ENCODE data around the gene ITPRIPL2. TPM values are rescaled to one million over a fixed set of nuclear protein-coding genes. Genes with fewer than 3 reads are reported as not detected.

Gene ITPRIPL2
- total RNA-seq, 1 experiment from 2014 or later, result 14.5 TPM

DNA sequence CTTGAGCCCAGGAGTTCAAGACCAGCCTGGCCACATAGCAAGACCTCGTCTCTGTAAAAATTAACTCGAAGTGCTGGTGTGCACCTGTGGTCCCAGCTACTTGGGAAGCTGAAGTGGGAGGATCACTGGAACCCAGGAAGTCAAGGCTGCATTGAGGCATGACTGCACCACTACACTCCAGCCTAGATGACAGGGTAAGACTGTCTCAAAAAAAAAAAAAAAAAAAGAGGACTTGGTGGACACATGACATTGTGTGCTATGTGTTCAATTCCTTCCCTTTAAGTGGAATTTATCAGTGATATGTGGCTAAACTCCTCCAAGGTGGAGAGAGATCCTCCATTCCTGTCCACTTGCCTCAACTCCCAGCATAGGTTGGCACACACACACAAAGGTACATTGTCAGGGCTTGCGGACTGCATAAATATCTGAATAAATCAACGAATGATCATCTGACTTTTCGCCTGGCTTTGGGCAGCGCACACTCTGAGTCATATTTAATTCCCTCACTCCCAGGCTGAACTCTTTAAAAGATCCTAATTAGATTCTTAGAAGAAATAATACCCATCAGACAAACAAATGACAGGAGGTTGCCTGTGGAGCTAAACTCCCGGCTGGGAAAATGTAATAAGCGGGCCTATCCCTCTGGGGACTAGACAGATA lies 29.3 kb downstream of the ITPRIPL2 start:
- DNase-seq (ENCODE audit: low read depth), result no peak

DNA sequence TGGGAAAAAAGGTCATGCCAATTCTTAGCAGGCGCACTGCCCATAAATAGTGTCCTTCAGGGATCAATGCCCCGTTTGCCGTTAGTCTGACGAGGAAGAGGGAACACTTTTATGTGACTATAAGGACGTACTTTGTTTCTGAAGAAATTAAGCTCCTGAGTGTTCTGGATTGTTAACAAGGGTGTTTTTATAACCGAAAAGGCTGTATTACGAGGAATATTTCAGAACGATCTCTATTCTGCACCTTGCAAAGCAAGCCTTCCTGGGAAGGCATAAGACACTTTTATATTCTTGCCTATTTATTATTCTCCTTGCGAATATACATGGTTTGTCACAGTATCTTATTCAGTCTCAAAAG lies 29.8 kb downstream of the ITPRIPL2 start:
- no peak for DNase-seq (ENCODE audit: low read depth)

DNA sequence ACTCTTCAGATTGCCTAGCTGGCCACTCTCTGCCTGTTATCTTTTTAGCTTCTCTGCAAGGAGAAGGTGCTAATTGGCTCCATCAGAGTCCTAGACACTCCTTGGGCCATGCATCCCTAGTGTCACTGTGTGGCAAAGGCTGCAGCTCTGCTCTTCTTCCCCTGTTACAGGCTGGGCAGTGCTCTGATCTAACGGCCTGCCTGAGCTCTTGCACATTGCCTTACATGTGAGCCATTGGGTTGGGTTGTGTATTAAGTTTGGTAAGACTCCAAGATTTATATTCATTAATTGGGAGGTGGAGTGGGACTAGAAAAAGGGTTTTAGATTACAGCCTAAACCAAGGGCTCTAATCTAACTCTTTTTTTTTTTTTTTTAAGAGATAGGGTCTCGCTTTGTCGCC lies 31.2 kb downstream of the ITPRIPL2 start:
- no peak for DNase-seq (ENCODE audit: low read depth)

DNA sequence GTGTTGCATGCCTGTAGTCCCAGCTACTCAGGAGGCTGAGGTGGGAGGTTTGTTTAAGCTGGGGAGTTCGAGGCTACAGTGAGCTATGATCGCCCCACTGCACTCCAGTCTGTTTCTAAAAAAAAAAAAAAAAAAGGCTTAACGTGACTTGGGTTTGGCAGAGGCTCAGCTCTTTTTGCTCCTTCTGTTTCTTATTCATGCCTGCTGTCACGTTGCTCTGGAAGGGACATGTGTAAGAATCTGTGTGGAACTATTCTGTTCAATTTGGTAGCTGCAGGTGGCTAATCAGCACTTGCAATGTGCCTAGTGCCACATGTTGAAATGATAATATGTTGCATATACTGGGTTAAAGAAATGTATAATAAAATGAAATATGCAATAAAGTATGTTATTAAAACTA lies 33.4 kb downstream of the ITPRIPL2 start:
- DNase-seq (ENCODE audit: low read depth), result no peak

DNA sequence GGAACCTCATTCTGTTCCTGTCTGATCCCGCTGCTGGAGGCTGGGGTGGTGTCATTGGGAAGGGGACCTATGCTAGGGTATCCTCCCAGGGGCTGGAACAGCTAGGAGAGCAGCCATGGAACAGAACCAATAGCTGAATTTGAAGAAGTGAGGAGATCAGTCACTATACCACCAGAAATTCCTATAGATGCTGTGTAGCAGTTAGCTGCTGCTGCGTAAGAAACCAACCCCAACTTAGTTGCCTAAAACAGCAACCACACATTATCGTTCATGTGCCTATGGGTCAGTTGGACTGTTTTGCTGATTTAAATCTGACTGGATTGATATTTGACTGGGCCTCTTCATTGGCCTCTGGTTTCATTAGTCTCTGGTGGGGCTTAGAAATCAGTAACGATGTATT lies 33.9 kb downstream of the ITPRIPL2 start:
- DNase-seq (ENCODE audit: low read depth), result no peak

DNA sequence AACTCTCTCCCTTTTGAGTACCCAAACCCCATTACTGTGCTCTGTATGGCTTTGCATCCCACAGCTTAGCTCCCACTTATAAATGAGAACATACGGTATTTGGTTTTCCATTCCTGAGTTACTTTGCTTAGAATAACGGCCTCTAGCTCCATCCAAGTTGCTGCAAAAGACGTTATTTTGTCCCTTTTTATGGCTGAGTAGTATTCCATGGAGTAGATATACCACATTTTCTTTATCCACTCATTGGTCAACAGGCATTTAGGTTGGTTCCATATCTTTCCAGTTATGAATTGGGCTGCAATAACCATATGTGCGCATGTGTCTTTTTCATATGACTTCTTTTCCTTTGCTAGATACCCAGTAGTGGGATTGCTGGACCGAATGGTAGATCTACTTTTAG lies 34.4 kb downstream of the ITPRIPL2 start:
- no peak for DNase-seq (ENCODE audit: low read depth)

DNA sequence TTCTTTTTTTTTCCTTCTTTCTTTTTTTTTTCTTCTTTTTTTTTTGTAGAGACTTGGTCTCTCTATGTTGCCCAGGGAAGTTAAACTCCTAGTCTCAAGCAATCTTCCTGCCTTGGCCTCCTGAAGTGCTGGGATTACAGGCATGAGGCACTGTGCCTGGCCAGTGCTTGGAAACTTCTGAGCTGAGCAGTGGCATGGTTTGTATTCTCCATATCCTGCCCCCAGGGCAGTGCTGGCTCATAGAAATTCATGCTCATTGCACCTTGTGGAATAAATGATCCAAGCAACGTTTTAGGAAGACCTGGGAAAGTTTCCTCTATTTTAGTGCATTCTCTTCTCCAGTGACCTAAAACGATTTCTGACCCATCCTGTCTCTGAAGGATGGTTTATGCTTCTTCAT lies 37.5 kb downstream of the ITPRIPL2 start:
- peak; percentile 29 for DNase-seq (ENCODE audit: low read depth)

DNA sequence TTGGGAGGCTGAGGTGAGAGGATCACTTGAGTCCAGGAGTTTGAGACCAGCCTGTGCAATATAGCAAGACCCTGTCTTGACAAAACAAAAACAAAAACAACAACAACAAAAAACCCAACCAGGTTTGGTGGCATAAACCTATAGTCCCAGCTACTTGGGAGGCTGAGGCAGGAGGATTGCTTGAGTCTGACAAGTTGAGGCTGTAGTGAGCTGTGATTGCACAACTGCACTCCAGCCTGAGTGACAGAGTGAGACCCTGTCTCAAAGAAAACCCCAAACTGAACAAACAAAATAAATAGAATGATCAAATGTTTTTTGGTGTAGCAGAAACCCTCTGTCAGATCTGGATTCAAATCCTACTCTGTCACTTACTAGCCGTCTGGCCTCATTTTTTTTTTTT lies 38.3 kb downstream of the ITPRIPL2 start:
- DNase-seq (ENCODE audit: low read depth), result no peak

DNA sequence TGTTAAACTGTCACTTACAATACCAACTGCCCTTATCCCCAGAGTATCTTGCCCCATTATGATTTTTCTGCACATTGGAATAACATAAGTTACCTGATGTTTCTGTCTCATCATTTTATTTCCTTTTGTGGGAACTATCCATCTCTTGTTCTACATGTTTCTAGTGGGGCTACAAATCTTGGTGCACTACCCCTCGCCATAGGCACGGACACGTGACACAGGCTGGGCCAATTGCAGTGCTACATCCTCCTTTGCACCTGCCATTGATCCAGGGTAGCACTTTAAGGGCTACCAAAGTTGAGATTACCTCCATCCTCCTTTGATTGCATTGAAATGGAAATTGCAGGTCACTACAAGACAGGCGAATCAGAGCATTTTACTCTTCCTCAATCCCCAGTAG lies 40.1 kb downstream of the ITPRIPL2 start:
- DNase-seq (ENCODE audit: low read depth), result peak; percentile 47

DNA sequence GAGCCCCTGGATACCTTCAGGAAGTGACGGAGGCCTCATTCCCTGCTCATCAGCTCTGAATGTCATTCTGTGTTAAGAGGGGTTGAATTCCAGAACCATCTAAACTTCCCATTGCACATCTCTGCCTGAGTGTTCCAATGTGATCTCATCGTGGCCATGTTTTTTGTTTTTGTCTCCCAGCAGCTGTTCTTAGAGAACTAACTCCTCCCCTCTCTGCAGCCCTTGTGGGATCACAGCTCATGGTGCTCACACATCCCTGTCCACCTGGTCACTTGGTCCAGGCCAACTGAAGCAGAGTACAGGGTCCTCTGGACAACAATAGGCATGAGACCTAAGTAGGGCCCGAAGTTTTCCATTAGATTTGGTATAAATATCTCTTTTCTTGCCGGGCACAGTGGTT lies 48.3 kb downstream of the ITPRIPL2 start:
- no peak for DNase-seq (ENCODE audit: low read depth)

DNA sequence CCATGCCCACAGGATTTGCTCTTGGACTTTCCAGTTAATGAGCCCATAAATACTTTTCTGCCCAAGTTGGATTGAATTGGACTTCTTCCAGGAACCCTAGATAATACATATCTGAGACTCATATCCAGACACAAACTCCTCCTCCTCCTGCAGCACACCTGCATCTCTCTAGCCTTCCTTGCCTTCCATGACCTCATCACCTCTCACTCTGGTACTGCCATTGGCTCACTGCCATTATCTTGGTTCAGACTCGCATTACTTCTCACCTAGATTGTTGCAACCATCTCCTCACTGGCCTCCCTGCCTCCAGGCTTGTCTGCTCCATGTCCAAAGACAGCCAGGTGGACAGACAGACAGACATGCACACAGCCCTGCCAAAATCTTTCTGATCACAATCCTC lies 49.5 kb downstream of the ITPRIPL2 start:
- no peak for DNase-seq (ENCODE audit: low read depth)

DNA sequence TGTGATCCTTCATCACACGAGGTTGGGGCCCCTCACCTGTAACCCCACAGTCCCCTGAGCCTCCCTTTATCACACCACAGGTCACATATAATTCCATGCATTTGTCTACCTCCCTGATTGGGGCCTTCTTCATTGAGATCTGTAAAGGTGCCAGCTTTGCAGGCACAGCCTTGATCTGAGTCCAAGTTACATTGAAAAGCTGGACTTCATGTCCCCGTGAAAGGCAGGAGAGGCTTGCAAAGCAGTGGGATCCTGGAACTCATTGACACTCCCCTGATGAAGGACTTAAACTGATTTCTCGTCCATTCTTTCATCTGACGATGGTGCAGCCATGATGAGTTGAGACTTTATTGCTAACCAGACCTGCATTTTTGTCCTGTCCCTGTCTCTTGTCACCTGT lies 50.5 kb downstream of the ITPRIPL2 start:
- no peak for DNase-seq (ENCODE audit: low read depth)

DNA sequence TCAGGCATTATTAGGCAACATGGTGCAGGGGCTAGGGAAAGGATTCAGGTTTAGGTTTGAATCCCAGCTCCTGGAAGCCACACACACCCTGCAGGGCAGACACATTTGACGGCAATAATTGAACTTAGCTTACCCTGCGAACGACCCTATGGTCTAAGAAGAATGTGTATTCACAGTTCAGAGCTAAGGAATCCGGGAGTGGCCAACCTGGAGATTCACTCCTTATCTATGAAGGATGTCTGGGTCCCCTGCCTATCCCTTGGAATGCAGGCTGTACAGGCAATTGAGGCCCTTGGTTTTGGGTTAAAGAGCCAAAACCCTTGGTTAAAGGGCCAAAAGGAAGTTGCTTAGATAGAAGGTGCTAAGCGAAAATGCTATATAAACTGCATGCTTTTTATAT lies 51.3 kb downstream of the ITPRIPL2 start:
- no peak for DNase-seq (ENCODE audit: low read depth)

DNA sequence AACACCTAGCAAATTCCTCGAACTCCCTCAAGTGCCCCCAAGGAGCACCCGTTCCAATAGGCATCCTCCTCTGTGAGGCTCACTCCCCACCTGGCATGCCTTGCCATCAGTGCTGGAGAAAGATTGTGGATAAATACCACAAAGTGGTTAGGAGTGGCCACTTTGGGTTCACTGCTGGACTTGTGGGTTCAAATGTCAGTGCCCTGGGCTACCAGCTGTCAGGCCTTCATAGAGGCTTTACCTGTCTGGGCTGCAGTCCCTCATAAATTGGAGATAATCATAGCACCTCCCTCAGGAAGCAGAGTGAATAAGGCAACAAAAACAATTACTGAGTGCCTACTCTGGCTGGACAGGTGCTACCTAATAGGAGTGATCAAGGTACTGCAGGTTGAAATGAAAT lies 52.7 kb downstream of the ITPRIPL2 start:
- no peak for DNase-seq (ENCODE audit: low read depth)

DNA sequence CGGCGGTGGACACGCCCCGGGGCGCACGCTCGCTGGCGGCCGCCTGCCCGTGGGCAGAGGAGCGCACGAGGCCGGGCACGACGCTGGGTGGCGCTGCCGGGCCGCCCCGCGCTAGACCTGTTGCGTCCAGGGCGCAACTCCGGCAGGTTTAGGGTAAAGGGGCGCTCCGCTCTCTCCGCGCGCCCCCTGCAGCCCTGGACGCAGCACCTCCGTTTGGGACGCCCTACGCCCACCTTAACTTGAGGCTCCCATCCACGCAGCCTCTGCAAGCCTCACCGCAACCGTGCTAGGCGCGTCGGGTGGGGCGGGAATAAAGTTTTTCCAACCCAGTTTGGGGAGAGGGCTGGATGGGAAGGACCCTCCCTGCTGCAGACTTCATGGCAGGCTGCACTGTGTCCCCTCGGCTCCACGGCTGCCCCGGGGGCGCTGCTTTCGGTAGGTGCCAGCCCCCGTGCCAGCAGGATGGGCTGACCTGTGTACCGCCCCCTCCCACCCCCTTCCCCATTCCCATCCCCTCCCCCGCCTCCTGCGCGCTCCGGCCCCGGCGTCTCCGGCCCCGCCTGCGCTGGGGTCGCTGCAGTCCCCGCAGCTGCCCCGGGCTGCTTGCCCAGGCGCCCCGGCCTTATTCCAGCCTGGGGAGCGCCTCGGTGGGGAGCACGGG lies 54.1 kb downstream of the ITPRIPL2 start, which contains the start of gene SYT17:
SYT17 (plus strand) TSS at position 531 of the 661 bp plus-strand sequence. CDS start 407 bp downstream, outside the sequence.
- peak; percentile 53 for DNase-seq (ENCODE audit: low read depth)

DNA sequence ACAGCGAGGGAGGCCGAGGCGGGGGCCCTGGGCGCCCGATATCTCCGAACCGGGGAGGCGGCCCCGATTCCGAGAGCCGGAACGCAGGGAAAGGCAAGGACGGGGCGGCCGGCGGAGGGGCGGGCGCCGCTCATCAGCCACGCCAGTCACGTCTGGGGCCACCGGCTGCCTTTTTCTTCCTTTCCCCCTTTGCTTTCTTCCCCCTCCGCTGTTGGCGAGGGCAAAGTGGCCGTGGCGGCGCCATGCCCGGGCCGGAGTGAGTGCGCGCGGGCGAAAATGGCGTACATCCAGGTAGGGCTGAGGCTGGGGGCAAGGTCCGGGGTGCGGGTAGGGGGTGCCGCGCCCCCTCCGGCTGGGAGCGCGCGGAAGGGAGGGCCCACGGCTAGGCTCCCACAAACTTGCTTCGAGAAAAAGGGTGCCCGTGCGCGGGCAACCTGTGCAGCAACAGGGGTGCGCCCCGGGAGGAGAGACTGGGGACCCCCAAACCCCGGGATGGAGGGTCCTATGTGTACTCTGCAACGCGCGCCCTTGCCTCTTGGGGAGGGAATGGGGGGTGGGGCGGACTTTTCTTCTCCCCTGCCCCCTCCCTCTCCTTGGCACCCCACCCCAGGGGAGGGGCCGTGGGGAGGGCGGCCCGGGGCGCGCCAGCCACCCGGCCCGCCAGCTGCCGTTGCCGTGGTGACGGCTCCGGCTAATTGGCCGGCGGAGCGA lies 54.8 kb downstream of the ITPRIPL2 start:
- DNase-seq (ENCODE audit: low read depth), result no peak

DNA sequence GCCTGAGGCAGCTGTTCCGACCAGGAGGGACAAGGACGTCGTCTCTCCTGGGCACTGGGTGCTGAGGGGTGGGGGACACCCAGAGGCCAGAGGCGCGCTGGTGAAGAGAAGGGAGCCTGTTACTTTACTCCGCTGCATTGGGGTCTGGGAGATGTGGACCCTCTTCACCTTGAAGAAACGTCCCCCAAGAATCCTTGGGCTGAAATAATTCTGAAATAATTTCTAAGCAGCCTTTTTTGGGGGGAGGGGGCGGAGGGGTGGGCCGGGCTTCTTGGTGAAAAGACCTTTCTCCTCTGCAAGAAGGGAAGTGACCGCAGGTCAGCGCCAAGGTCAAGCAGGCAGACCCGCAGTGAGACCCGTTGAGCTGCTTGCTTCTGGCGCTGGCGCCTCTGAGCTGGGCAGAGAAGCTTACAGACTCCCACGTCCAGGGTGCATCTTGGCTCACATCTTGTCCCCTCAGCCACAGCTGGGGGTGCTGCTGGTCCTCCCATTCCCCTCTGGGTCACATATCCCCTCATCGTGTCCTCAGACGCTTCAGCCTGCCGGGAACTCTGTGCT lies 55.4 kb downstream of the ITPRIPL2 start:
- no peak for DNase-seq (ENCODE audit: low read depth)

DNA sequence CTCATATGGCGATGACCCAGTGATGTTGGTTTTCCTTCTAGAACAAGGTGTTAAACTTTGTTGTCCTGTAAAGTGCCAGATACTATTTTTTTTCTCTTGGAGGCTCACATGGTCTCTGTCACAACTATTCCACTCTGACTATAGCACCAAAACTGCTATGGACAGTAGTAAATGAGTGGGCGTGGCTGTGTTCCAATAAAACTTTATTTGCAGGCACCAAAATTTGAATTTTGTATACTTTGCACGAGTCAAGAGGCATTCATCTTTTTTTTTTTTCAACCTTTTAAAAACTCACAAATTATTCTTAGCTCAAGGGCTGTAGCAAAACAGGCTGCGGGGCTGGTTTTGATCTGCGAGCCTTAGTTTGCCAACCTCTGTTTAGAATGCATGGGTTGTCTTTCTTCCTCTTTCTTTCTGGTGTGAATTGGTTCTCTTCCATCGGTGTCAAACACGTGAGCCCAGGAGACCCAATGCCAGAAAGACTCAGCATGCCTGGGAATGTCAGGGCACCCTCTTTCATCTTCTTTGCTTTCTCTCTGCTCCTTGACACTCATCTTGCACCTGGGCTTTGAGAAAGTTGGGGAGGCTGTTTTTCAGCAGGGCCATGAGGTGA lies 56.4 kb downstream of the ITPRIPL2 start:
- no peak for DNase-seq (ENCODE audit: low read depth)

Measured in RPMI7951 (cell line).